ENCODE data around the gene NKX6-2. TPM values are rescaled to one million over a fixed set of nuclear protein-coding genes. Genes with fewer than 3 reads are reported as not detected.

The NKX6-2 gene
- total RNA-seq, 1 donor from 2014 or later = not detected

DNA sequence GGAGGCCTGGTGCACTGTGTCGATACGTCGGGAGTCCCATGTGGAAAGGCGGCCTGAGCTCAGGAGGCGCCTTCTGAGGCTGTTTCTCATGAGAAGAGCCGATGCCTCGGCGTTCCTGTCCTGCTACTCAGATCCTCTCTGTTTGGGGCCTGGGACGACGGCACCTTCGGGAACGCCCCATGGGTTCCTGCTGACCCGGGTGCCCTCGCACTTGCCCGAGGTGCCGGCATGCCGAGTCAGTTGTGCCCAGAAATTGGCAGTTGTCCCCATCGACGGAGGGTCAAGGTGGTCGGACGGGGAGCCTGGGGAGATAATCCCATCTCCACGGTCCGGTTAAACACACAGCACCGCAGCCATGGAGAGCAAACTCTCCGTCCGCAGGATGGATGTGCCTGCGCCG, 33.0 kb downstream of the NKX6-2 start:
- Histone ChIP-seq H3K27ac (no peak overlapping the region), H4K20me1 (ENCODE audit: low read depth) (peaks cover 25% of the 10 kb centered on the region), H3K9me3 (ENCODE audit: low read depth) (no peaks in the 10 kb centered on the region), H3K9ac (no peak overlapping the region), H3F3A (ENCODE audit: low read depth) (peaks cover 4% of the 10 kb centered on the region), H3K4me1 (no peaks in the 10 kb centered on the region), H3K36me3 (no peaks in the 10 kb centered on the region), H3K4me3 (no peak overlapping the region), H3K4me2 (no peak overlapping the region), H2AFZ (replicated peaks) (no peak overlapping the region), H3K79me2 (ENCODE audit: low read depth) (no peaks in the 10 kb centered on the region), H3K27me3 (peaks cover 29% of the 10 kb centered on the region)
- H3K4me3 Mint-ChIP-seq = no peak overlapping the region
- DNase-seq (ENCODE audit: low spot score) = no peak
- H3K27me3 Mint-ChIP-seq (ENCODE audit: insufficient read depth, low read depth) = peaks cover 12% of the 10 kb centered on the region
- no peak for TF ChIP-seq EZH2 (IDR thresholded peaks at IDR 0.05)
- TF ChIP-seq, protein P1, sequence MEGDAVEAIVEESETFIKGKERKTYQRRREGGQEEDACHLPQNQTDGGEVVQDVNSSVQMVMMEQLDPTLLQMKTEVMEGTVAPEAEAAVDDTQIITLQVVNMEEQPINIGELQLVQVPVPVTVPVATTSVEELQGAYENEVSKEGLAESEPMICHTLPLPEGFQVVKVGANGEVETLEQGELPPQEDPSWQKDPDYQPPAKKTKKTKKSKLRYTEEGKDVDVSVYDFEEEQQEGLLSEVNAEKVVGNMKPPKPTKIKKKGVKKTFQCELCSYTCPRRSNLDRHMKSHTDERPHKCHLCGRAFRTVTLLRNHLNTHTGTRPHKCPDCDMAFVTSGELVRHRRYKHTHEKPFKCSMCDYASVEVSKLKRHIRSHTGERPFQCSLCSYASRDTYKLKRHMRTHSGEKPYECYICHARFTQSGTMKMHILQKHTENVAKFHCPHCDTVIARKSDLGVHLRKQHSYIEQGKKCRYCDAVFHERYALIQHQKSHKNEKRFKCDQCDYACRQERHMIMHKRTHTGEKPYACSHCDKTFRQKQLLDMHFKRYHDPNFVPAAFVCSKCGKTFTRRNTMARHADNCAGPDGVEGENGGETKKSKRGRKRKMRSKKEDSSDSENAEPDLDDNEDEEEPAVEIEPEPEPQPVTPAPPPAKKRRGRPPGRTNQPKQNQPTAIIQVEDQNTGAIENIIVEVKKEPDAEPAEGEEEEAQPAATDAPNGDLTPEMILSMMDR (IDR thresholded peaks at IDR 0.05) = no peak
- TF ChIP-seq EZH2phosphoT487 (IDR thresholded peaks at IDR 0.05) = no peak
- no peak overlapping the region for H3K27ac Mint-ChIP-seq
- H3K4me1 Mint-ChIP-seq = peaks cover 11% of the 10 kb centered on the region
- H3K9me3 Mint-ChIP-seq = no peaks in the 10 kb centered on the region
- H3K36me3 Mint-ChIP-seq = peaks cover 21% of the 10 kb centered on the region

DNA sequence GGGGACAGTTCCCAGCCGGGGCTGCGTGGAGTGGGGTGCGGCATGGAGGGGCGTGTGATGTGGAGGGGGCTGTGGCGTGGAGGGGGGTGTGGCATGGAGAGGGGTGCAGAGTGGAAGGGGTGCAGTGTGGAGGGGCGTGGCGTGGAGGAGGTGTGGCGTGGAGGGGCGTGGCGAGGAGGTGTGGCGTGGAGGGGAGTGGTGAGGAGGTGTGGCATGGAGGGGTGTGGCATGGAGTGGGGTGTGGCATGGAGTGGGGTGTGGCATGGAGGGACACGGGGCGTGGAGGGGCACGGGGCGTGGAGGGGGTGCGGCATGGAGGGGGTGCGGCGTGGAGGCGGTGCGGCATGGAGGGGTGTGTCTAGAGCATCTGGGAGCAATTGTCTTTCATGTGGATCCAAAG, 33.6 kb downstream of the NKX6-2 start:
- Histone ChIP-seq H3K79me2 (ENCODE audit: low read depth) (no peaks in the 10 kb centered on the region), H3F3A (ENCODE audit: low read depth) (peaks cover 8% of the 10 kb centered on the region), H3K4me2 (no peak overlapping the region), H3K4me3 (no peak overlapping the region), H2AFZ (replicated peaks) (no peak overlapping the region), H3K36me3 (no peaks in the 10 kb centered on the region), H3K27ac (no peak overlapping the region), H3K4me1 (peaks cover 3% of the 10 kb centered on the region), H4K20me1 (ENCODE audit: low read depth) (peaks cover 31% of the 10 kb centered on the region), H3K9ac (no peak overlapping the region), H3K9me3 (ENCODE audit: low read depth) (no peaks in the 10 kb centered on the region), H3K27me3 (peaks cover 35% of the 10 kb centered on the region)
- Mint-ChIP-seq H3K27me3 (ENCODE audit: insufficient read depth, low read depth) (peaks cover 12% of the 10 kb centered on the region), H3K9me3 (no peaks in the 10 kb centered on the region), H3K4me1 (peaks cover 14% of the 10 kb centered on the region), H3K36me3 (peaks cover 20% of the 10 kb centered on the region), H3K4me3 (no peak overlapping the region), H3K27ac (no peak overlapping the region)
- DNase-seq (ENCODE audit: low spot score) = no peak
- TF ChIP-seq EZH2 (IDR thresholded peaks at IDR 0.05) (no peak), EZH2phosphoT487 (IDR thresholded peaks at IDR 0.05) (no peak)
- TF ChIP-seq, protein P1 (IDR thresholded peaks at IDR 0.05) = no peak

- peaks cover 18% of the 10 kb centered on the region for H3K4me1 ChIP-seq
- peaks cover 22% of the 10 kb centered on the region for H3F3A ChIP-seq (ENCODE audit: low read depth)
- Mint-ChIP-seq H3K27me3 (ENCODE audit: insufficient read depth, low read depth) (peaks cover 11% of the 10 kb centered on the region), H3K27ac (no peak overlapping the region), H3K4me3 (no peak overlapping the region), H3K36me3 (peaks cover 12% of the 10 kb centered on the region), H3K4me1 (peaks cover 27% of the 10 kb centered on the region), H3K9me3 (no peaks in the 10 kb centered on the region)
- H4K20me1 ChIP-seq (ENCODE audit: low read depth) = peaks cover 45% of the 10 kb centered on the region
- TF ChIP-seq, protein P1 (IDR thresholded peaks at IDR 0.05) = no peak
- TF ChIP-seq EZH2 (IDR thresholded peaks at IDR 0.05) (no peak), EZH2phosphoT487 (IDR thresholded peaks at IDR 0.05) (no peak)
- no peak overlapping the region for H3K9ac ChIP-seq
- no peak overlapping the region for H3K27ac ChIP-seq
- no peak for DNase-seq (ENCODE audit: low spot score)
- no peaks in the 10 kb centered on the region for H3K9me3 ChIP-seq (ENCODE audit: low read depth)
- H2AFZ ChIP-seq (replicated peaks) = no peak overlapping the region
- peaks cover 43% of the 10 kb centered on the region for H3K27me3 ChIP-seq
- H3K4me2 ChIP-seq = no peak overlapping the region
- no peaks in the 10 kb centered on the region for H3K79me2 ChIP-seq (ENCODE audit: low read depth)
- H3K4me3 ChIP-seq = no peak overlapping the region
- no peaks in the 10 kb centered on the region for H3K36me3 ChIP-seq
Observed at GRCh38 chr10:132750936-132751335, 35.0 kb downstream of the NKX6-2 start.

All from neural progenitor cell (in vitro differentiated cells).